Pancreas (tissue), 10 donors: ENCODE results near the gene HERC5. TPM values are rescaled to one million over a fixed set of nuclear protein-coding genes. Genes with fewer than 3 reads are reported as not detected.

ENCODE experiments used
- ATAC-seq, 4 donors: fragments of 200-7000 bp; cut with Tn5 transposase; one replicate each; pipeline versions ENCODE4 v1.8.0 to v1.9.1; 2020; ENCODE audit warnings: mild to moderate bottlenecking in 4 of 4, moderate library complexity in 4 of 4
- DNase-seq, 6 donors: peaks; one replicate each; pipeline ENCODE4 v3.0.0-alpha.2; 2020
- FAIRE-seq: peaks from 2 replicates; lab custom pipeline; 2012; peaks lifted over from hg19 to GRCh38; lab: Jason Lieb, UNC
- H3K27ac ChIP-seq, 4 donors: fragments of 200-600 bp; sonication (generic); 1 replicate in 3 of 4; 2 replicates in 1 of 4; pipeline versions ENCODE4 v1.5.0 to v1.8.0; 2020
- H3K27me3 ChIP-seq, 4 donors: fragments of 200-600 bp; one replicate each; pipeline ENCODE4 v1.8.0; 2021
- H3K36me3 ChIP-seq, 3 donors: fragments of 200-600 bp; sonication (generic) in 1 of 3; one replicate each; pipeline versions ENCODE4 v1.5.0 to v1.8.0; 2020 to 2021
- H3K4me1 ChIP-seq, 3 donors: fragments of 200-600 bp; one replicate each; pipeline ENCODE4 v1.8.0; 2021
- H3K4me3 ChIP-seq, 4 donors: fragments of 200-600 bp; sonication (generic) in 2 of 4; one replicate each; pipeline versions ENCODE4 v1.5.0 to v1.8.0; 2020 to 2021
- H3K9me3 ChIP-seq, 4 donors: fragments of 200-600 bp; one replicate each; pipeline ENCODE4 v1.8.0; 2021
- CTCF ChIP-seq, 4 donors: fragments of 200-600 bp; sonication (generic) in 3 of 4; IDR thresholded peaks; one replicate each; pipeline versions ENCODE4 v1.5.0 to v1.8.0; 2021; ENCODE audit warnings: antibody characterized with exemption in 4 of 4
- WGBS, 2 donors: extraction: QIAGEN DNeasy Blood & Tissue Kit; methylation state at CpG; one replicate each; pipeline ENCODE4 v1.1.7; 2013; 5-methylcytosine and 5-hydroxymethylcytosine counted together
- intact Hi-C, 3 donors: fragments of 100-400 bp; cut with DNase I; formaldehyde crosslinking; loops; one replicate each; pipeline versions ENCODE4 v1.11.1 to v1.14.2; 2022
- polyA plus RNA-seq, 2 donors: library from polyadenylated mRNA; stranded (reverse); fragments of 200-250 nt; gene quantifications; one replicate each; pipeline ENCODE4 v1.2.3, GENCODE V29; 2013
- total RNA-seq, 6 donors: library from RNA; stranded (reverse); fragmentation: NEBNext Ultra II Directional in 4 of 6; extraction: Animal tissue kit (Norgen Biotek cat#: 25700) in 4 of 6; gene quantifications; one replicate each; pipeline versions ENCODE4 v1.2.1 to v1.2.4, GENCODE V29; 2021 to 2023
- donor health status: healthy with polysubstance abuse.
- donor health status: DM: no; HTN: no; CAD: no; lungs with moderate emphysema.
- donor health status: DM: no; HTN: no; CAD: no.
- donor health status: control.
- donor health status: control.
- donor health status: Bipolar disorder and iron deficiency.
- donor health status: DM: yes; HTN: yes; CAD: no.
- donor health status: DM: no; HTN: no; CAD: no.
- donor health status: DM: no; HTN: no; CAD: no.
- donor health status: DM: yes; HTN: yes; CAD: no.

HERC5 gene
- total and polyA plus RNA-seq, 8 donors: 2.2 to 4.9 (median 3.5) TPM

GRCh38 chr4:88549815-88550214 lies 92.9 kb downstream of the HERC5 start:
- TF ChIP-seq CTCF (IDR thresholded peaks at IDR 0.05): no peak
- H3K27me3 ChIP-seq: no peaks in the 10 kb centered on the region
- no peak overlapping the region for H3K4me3 ChIP-seq
- ATAC-seq: no peak
- no peaks in the 10 kb centered on the region for H3K36me3 ChIP-seq
- H3K4me1 ChIP-seq: no peaks in the 10 kb centered on the region
- intact Hi-C loops: no loop called here
- no peak for FAIRE-seq
- 76 to 84% methylated on average over 7 of the region's 7 CpGs for WGBS, 2 donors
- no peak for DNase-seq
- no peak overlapping the region for H3K27ac ChIP-seq
- H3K9me3 ChIP-seq: no peaks in the 10 kb centered on the region

Other genes starting within 250 kb of the HERC5 start
- 10 to 100 TPM; 10.7 to 21.7 (median 15.6) TPM for gene PPM1K, start 172.6 kb upstream of the HERC5 start, total RNA-seq
- 10 to 100 TPM in 1 of 2 donors, 1 to 10 TPM in 1; 4.4 to 11.7 TPM for gene PPM1K, start 172.6 kb upstream of the HERC5 start, polyA plus RNA-seq
- gene HERC6, start 78.3 kb upstream of the HERC5 start, total RNA-seq: 1 to 10 TPM; 2.7 to 8.3 (median 4.6) TPM
- gene HERC6, start 78.3 kb upstream of the HERC5 start, polyA plus RNA-seq: 1 to 10 TPM; 2.6 to 6.2 TPM
- gene PYURF, start 66.7 kb downstream of the HERC5 start, total RNA-seq: 10 to 100 TPM; 22.6 to 39.1 (median 34.2) TPM
- gene PYURF, start 66.7 kb downstream of the HERC5 start, polyA plus RNA-seq: 10 to 100 TPM; 35.3 to 66.6 TPM
- 10 to 100 TPM in 3 of 6 donors, 1 to 10 TPM in 3; 6.5 to 18.0 (median 9.9) TPM for gene HERC3, start 135.4 kb downstream of the HERC5 start, total RNA-seq
- 1 to 10 TPM; 2.7 to 7.3 TPM for gene HERC3, start 135.4 kb downstream of the HERC5 start, polyA plus RNA-seq
- gene NAP1L5, start 240.7 kb downstream of the HERC5 start, total RNA-seq: 1 to 10 TPM in 5 of 6 donors, under 1 TPM in 1; 0.94 to 3.2 (median 1.8) TPM
- gene NAP1L5, start 240.7 kb downstream of the HERC5 start, polyA plus RNA-seq: 10 to 100 TPM in 1 of 2 donors, 1 to 10 TPM in 1; 6.0 to 13.2 TPM